GM21529 (cell line): Measurements from ENCODE around the gene CTNNAL1.
"Not testable (repeated sequence)": the region's sequence is repeated elsewhere in the genome, so short reads cannot be mapped to it uniquely, and the experiment has no call there.

Experiments used
- ATAC-seq: cut with Tn5 transposase; IDR thresholded peaks from one replicate; pipeline ENCODE4 v1.9.1; 2021; ENCODE audit not compliant: unreplicated experiment

CTNNAL1 gene

DNA sequence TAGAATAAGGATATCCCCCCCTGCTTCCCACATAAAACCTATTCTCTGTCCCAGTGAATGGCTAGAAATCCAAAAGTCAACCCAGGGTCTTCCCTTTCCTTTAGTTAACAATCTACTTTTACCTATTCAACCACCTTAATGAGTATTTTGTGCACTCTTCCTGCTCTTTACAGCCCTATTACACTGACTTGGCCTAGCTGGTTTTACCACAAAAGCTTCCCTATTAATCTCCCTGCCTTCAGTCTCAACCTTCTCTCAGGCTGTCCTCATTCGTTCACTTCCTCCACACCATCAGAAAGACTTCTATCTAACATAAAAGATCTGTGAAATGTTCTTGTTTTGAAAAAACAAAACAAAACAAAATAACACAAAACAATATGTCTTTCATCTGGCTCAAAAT is 16.2 kb downstream of the CTNNAL1 start:
- no peak for ATAC-seq

- ATAC-seq: no peak
These were observed 16.7 kb downstream of the CTNNAL1 start for GRCh38 chr9:108996643-108997042.

DNA sequence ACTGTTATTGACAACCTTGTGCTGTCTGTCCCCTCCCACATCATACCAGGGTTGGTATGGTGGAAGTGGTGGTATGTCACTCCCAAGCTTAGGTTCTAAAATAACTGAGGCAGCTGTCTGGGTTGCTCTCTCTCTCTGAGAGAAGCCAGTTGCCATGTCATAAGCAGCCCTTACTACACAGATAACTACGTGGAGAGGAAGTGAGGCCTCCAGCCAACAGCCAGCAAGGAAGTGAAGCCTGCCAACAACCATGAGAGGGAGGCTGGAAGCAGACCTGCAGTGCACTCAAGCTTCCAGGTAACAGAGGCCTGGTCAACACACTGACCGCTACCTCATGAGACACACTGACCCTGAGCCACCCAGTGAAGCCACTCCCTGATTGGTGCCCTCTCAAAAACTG is 18.6 kb downstream of the CTNNAL1 start:
- peak; percentile 92 for ATAC-seq

GRCh38 chr9:108991479-108991878 is 21.8 kb downstream of the CTNNAL1 start:
- ATAC-seq: no peak

GRCh38 chr9:108983885-108984284 is 29.4 kb downstream of the CTNNAL1 start:
- ATAC-seq: no peak

DNA sequence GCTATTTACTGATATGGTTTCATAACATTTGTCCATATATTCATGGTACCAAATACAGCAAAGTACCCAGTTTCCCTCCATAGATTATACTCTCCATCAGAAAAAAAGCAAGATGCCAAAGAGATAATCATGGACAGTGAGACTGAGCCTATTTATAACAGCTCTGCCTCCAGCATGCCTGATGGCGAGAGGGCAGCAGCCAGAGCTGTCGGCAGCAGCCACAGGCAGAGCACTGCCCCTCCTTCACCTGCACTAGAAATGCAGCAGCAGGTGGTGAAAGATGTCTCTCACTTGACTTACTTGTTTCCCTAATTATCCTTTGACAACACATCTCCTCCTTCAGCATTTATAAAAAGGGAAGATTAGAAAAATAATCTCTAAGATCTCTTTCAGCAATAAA is 32.4 kb downstream of the CTNNAL1 start:
- no peak for ATAC-seq

DNA sequence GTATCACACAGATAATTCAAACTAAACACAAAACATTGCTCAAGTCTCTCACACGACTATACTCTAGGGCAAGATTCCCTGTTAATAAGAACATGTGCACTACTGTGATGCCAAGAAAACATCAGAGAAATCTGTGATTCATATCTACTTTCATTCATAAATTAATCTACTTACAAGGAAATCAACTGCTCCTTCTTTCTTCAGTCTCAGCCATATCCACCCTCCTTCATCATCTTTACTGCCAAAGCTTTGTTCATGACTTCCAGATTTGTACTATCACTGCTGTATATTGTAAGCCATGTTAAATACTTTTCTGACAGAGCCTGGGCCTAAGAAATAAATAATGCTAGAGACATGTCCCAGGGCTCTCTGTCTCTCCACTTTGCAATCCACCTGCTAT is 35.1 kb downstream of the CTNNAL1 start:
- no peak for ATAC-seq

DNA sequence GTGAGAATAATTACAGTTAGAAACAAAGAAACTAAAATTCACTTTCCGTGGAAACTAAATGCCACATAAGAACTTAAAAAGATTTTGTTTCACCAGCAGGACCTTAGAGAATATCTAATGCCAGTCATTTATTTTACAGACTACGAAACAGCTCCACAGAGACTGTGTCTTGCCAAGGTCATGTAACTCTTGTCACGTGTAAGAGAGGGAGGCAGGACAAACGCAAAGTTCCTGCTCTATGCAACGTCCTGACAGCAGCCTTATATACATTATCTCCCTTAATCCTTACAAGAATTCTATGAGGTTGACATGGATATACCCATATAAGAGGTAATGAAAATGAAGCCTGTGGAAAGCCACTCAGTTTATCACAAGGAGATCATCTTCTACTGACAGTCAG is 39.4 kb downstream of the CTNNAL1 start:
- ATAC-seq: no peak

DNA sequence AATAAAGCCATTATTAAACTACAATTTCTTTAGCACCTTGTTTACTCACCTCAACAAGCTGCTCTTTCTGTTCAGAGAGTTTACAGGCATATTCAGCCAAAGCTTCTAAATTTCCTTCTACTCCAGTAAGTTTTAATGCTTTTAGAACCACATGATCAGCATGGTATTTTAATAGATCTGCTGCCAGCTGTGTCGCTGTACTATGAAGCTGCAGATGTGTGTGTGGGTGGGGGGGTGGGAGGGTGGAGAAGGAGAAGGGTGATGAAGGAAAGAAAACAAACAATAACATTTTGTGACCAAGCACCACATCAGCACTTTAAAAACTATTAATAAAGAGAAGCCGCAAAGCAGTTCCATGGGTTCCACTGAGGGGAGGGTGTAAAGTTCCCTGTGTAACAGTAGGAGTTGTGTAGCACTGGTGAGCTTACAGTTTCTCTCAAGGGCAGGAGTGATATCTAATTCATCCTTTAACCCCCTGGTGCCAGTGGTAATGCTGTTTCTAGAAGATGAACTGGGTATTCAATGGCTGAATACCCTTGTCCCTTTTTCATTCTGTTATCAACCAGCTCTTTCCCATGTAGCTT is 40.6 kb downstream of the CTNNAL1 start:
- ATAC-seq: no peak

GRCh38 chr9:108972186-108972585 is 41.1 kb downstream of the CTNNAL1 start:
- ATAC-seq: no peak

DNA sequence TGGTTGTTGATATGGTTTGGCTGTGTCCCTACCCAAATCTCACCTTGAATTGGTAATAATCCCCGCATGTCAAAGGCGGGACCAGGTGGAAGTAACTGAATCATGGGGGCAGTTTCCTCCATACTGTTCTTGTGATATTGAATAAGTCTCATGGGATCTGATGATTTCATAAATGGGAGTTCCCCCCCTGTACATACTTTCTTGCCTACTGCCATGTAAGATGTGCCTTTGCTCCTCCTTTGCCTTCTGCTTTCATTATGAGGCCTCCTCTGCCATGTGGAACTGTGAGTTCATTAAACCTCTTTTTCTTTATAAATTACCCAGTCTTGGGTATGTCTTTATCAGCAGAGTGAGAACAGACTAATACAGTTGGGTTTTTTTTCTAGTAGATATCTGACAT is 41.9 kb downstream of the CTNNAL1 start:
- ATAC-seq: not testable (repeated sequence)

GRCh38 chr9:108967916-108968315 is 45.4 kb downstream of the CTNNAL1 start:
- no peak for ATAC-seq

DNA sequence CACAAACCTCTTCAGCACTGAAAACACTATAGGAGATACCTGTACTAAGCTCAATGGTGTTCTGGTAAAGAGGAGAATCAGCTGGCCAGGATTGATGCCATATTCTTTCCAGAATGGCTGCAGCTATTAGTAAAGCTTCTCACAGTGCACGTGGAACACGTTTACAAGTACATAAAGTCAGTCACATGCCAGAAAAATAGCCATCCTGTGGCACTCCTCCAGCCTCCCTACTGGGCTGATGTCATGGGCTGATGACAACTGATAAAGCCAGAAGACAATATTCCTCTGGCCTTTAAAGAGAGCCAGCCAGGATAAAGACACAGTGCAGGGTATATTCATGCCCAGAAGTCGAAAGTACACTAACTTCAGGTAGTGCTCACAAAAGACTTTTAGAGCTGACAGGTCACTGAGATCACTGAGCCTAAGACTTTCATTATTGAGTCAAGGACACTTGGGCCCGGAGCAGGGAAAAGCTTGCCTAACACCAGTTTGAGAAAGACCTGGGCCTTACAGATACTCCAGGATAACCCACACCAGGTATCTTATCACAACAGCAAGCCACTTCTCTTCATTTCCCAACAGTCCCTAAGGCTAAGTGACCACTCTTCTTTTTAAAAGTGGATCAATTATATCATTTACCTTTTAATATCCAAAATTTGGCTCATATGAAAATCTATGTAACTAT is 49.7 kb downstream of the CTNNAL1 start:
- no peak for ATAC-seq

- ATAC-seq: no peak
These were observed 52.1 kb downstream of the CTNNAL1 start for GRCh38 chr9:108961151-108961550.

DNA sequence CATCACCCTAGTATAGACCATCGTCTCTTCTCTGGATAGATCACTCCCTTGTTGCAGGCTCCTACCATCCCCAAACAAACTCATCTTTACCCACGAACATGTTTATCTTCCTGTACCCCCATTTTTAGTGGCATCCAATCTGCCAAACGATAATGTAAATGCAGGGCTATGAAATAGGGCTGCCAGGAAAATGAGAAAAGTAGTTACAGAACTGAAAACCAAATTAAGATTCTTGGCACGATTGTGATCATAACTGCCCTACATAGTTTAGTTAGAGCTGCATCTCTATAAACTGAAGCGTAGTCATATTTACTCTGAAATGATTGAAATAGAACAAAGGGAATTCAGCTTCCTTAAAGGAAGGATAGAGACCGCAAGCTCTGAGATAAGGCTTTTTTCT is 53.0 kb downstream of the CTNNAL1 start:
- no peak for ATAC-seq

- ATAC-seq: no peak
These were observed 56.7 kb downstream of the CTNNAL1 start for GRCh38 chr9:108956631-108957026.

GRCh38 chr9:108956022-108956630 is 57.2 kb downstream of the CTNNAL1 start:
- ATAC-seq: no peak

DNA sequence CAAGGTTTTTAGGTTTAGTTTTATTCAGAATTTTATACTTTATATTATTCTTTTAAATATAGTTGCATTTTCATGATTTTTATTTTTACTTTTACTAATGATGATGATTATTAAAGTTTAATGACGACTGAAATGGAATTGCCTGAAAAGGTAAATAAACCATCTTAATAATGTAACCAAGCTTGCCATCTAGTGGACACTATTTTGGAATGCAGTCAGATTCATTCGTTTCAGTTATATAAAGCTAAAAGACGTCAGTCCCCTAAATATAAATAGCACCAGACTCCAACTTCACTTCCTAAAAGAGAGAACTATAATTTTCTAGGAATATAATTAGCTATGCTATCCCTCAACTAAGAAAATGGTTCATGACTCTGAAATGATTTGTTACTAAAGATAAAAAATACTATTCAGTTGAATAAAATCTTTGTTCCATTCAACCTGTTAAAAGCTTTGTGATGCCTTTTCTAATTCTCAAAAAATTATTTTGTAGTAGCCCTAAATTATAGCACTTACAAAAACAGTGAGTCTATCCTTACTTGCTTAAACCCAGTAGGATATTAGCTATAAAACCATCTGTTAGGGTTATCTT is 59.2 kb downstream of the CTNNAL1 start:
- ATAC-seq: peak; percentile 63

GRCh38 chr9:108951578-108951977 is 61.7 kb downstream of the CTNNAL1 start:
- no peak for ATAC-seq

- no peak for ATAC-seq
These were observed 63.1 kb downstream of the CTNNAL1 start for GRCh38 chr9:108950168-108950567.

DNA sequence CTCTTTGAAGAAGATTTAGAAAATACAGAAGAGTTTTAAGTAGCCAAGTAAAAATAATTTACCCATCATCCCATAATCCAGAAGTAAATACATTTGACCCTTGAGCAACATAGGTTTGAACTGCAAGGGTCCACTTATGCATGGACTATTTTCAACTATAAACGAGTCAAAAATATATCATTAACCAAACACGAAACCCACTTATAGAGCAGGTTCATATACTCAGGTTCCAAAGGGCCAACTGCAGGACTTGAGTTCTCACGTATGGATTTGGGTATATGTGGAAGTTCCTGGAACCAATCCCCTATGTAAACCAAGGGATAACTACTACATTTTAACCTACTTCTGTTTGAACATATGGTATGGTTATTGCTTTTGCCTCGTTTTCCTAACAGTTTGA is 73.3 kb downstream of the CTNNAL1 start:
- no peak for ATAC-seq
